ENCODE results near the gene CCDC178.
"Not testable (repeated sequence)": the region's sequence is repeated elsewhere in the genome, so short reads cannot be mapped to it uniquely, and the experiment has no call there.

The CCDC178 gene

GRCh38 chr18:33210575-33211189 lies 229.8 kb downstream of the CCDC178 start:
- peak in 2 of 3 donors; percentile 15 to 17 for DNase-seq

- no peak for DNase-seq
These were observed 234.7 kb downstream of the CCDC178 start for GRCh38 chr18:33205777-33206176.

GRCh38 chr18:33201509-33201926 lies 239.0 kb downstream of the CCDC178 start:
- DNase-seq: peak; percentile 23 to 58 (median 37)

- DNase-seq: no peak
These were observed 244.7 kb downstream of the CCDC178 start for GRCh38 chr18:33195795-33196194.

- no peak for DNase-seq
These were observed 245.7 kb downstream of the CCDC178 start for GRCh38 chr18:33194793-33195192.

DNA sequence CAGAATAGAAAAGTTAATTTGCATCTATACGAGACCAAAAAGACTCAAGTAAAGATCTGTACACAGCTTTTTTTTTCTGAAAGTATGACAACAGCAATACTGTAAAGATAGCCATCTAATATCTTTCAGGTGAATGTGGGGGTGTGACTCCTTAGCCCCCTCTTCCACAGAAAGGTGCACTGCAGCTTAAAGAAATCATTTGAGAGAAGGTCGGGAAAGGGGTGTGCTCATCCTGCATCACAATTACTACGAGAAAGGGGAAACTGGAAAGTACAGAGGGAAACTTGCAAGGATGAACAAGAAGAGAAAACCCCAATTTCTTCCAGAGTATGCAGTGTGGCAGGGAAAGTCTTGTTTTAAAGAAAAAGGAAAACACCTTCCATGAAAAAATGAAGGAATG lies 255.6 kb downstream of the CCDC178 start:
- DNase-seq: peak; percentile 29 to 69 (median 40)

DNA sequence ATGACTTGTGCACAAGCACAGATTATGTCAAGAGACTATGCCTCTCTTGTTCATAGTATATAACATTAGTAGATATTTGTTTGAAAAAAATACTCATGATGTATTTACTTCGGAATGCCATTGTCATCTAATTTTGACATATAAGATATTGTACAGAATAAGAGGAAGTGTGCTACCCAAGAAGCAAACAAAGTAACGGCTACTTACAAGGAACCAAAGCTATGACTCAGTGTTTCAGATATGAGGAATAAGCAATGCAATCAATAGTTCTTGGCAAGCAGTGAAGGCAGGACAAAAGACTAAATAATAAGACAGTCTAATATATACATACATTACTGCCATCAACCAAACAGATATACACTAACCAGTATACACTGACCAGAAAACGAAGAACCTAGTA lies 256.3 kb downstream of the CCDC178 start:
- DNase-seq: peak in 2 of 3 donors; percentile 35 to 40

- no peak for DNase-seq
These were observed 257.4 kb downstream of the CCDC178 start for GRCh38 chr18:33183136-33183535.

DNA sequence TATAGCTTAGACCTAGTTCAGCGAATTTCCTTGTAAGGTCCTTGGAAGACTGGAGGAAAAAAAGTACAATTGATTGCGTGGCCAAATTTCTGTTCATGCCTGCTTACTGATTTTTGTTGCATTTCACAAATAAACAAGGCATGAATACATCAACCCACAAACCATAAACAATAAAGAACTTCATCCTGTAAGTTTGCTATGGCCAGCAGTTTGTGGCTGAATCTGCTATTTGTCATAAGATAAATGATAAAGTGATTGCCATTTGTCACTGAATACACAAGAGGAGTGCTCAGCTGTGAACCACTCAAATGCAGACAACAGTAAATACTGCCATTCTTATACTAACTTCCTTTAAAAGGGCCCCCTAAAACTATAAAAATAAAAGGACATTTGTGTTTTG lies 259.5 kb downstream of the CCDC178 start:
- no peak for DNase-seq

DNA sequence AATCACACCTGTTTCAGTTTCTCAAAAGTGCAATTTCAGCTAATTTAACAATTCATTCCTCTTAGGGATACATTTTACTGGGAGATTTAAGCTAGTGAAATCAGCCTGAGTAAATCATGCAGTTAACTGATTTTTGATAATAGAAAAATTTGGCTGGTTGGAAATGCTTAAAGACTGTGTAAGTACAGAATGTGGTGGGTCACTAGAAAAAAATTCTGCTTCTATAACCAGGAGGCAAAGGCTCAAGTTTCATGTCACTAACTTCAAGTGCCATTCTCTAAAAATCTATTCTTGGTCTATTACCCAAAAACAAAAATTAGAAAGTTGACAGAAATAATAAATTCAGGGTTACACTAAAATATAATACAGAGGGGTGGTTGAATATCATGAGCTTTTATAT lies 271.3 kb downstream of the CCDC178 start:
- no peak for DNase-seq

DNA sequence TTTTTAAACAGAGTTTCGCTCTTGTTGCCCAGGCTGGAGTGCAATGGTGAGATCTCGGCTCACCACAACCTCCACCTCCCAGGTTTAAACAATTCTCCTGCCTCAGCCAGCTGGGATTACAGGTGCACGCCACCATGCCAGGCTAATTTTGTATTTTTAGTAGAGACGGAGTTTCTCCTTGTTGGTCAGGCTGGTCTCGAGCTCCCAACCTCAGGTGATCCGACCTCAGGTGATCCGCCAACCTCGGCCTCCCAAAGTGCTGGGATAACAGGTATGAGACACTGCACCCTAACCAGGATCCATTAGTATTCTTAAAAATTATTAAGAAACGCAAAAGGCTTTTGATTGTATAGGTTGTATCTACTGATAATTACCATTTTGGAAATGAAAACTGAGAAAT lies 276.4 kb downstream of the CCDC178 start:
- not testable (repeated sequence) for DNase-seq

GRCh38 chr18:33161131-33161530 lies 279.4 kb downstream of the CCDC178 start:
- DNase-seq: no peak

- DNase-seq: no peak
These were observed 281.4 kb downstream of the CCDC178 start for GRCh38 chr18:33159151-33159550.

- DNase-seq: no peak
These were observed 282.6 kb downstream of the CCDC178 start for GRCh38 chr18:33157893-33158292.

- no peak for DNase-seq
These were observed 283.5 kb downstream of the CCDC178 start for GRCh38 chr18:33156906-33157470.

DNA sequence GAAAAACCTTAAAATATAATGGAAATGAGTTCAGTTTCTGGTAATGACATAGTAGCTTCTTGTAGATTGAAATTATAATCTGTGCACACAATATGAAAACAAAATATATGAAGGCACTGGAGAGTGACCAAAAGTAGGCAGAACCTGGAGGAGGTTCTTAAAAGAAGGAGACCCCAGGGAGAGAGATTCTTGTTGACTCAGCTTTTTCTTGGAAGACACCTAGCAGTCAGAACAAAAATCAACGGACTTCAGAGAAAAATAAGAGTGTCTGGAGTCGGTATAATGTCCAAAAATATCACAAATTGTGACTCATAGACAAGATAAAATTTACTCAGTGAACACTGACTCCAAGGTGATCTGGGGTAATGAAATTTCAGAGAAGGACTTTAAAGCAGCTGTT lies 286.5 kb downstream of the CCDC178 start:
- no peak for DNase-seq

- no peak for DNase-seq
These were observed 288.1 kb downstream of the CCDC178 start for GRCh38 chr18:33152376-33152775.

GRCh38 chr18:33147811-33148210 lies 292.7 kb downstream of the CCDC178 start:
- DNase-seq: not testable (repeated sequence)

GRCh38 chr18:33146014-33146413 lies 294.5 kb downstream of the CCDC178 start:
- peak; percentile 51 to 82 (median 77) for DNase-seq

GRCh38 chr18:33135951-33136660 lies 304.4 kb downstream of the CCDC178 start:
- no peak for DNase-seq

DNA sequence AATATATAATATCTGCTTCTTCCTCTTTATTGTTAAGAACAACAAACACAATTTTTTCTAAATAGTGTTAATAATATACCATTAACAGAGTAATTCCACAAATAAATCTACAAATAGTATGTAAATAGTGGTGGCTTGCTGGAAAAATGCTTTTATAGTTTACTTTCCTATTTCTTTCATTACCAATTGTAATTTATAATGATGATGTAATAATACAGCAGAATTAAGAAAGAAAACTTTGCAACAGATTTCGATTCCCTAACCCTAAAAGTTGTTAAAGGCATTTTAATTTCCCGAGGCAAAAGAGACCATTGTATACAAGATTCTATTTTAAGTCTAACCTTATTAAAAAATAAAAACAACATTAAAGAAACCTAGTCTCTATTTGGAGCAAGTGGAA lies 307.9 kb downstream of the CCDC178 start:
- no peak for DNase-seq

- peak in 1 of 3 donors; percentile 29 for DNase-seq
These were observed 311.9 kb downstream of the CCDC178 start for GRCh38 chr18:33128581-33128980.

- no peak for DNase-seq
These were observed 316.5 kb downstream of the CCDC178 start for GRCh38 chr18:33123862-33124518.

DNA sequence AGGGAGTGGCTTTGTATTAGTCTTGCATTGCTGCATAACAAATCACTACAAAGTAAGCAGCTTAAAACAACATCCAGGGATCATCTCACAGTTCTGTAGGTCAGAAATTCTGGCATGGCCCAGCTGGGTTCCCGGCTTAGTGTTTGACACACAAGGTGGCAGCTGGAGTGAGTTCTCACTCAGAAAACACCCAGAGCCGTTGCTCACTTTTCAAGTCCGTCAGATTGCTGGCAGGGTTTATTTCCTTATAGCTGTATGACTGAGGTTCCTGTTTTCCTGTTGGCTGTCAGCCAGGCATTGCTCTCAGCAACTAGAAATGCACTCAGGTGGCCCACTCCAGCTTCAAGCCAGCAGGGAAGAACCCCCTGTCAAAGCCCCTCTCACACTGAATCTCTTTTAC lies 324.1 kb downstream of the CCDC178 start:
- peak; percentile 25 to 52 (median 41) for DNase-seq
